HepG2 (cell line): ENCODE data around the gene ZNF444. TPM values are rescaled to one million over a fixed set of nuclear protein-coding genes. Genes with fewer than 3 reads are reported as not detected.

Experiments used
- ATF1 ChIP-seq: IDR thresholded peaks from 2 replicates; pipeline ENCODE4 v1.6.1; 2016; ENCODE audit warnings: mild to moderate bottlenecking, control low read depth
- DNMT3B ChIP-seq: conservative IDR thresholded peaks from 2 replicates; pipeline ENCODE4 v1.6.1; 2016; ENCODE audit warnings: missing biosample characterization, control low read depth
- EP300 ChIP-seq, 3 experiments: sonication (generic) in 1 of 3; formaldehyde crosslinking in 1 of 3; IDR thresholded peaks; 2 replicates each; pipeline versions ENCODE4 v1.5.1 to v1.6.1; 2011 to 2020; ENCODE audit warnings: low read depth in 2 of 3, low read length in 2 of 3, borderline replicate concordance in 1 of 3, improper control_type of control experiment in 1 of 3, mild to moderate bottlenecking in 1 of 3, missing genetic modification reagents in 1 of 3, moderate library complexity in 1 of 3
- GATA4 ChIP-seq: sonication (generic); IDR thresholded peaks from 2 replicates; pipeline ENCODE4 v1.6.1; 2016; ENCODE audit warnings: antibody characterized with exemption, low read depth, borderline replicate concordance
- GPN1 ChIP-seq: sonication (generic); formaldehyde crosslinking; IDR thresholded peaks from 2 replicates; pipeline ENCODE4 v1.5.1; 2020; ENCODE audit warnings: missing genetic modification reagents, borderline replicate concordance
- HHEX ChIP-seq: IDR thresholded peaks from 2 replicates; pipeline ENCODE4 v1.6.1; 2016; ENCODE audit warnings: control low read depth
- HMG20B ChIP-seq: conservative IDR thresholded peaks from 2 replicates; pipeline ENCODE4 v1.6.1; 2016; ENCODE audit warnings: missing genetic modification reagents, missing compliant biosample characterization
- IRF2 ChIP-seq: IDR thresholded peaks from 2 replicates; pipeline ENCODE4 v1.6.1; 2018; ENCODE audit warnings: missing genetic modification reagents, missing compliant biosample characterization
- KDM2A ChIP-seq: sonication (generic); formaldehyde crosslinking; IDR thresholded peaks from 2 replicates; pipeline ENCODE4 v1.4.0; 2020; ENCODE audit warnings: low read depth, missing genetic modification reagents, borderline replicate concordance
- KLF9 ChIP-seq: IDR thresholded peaks from 2 replicates; pipeline ENCODE4 v1.6.1; 2016; ENCODE audit warnings: low read depth
- MXI1 ChIP-seq: IDR thresholded peaks from 3 replicates; pipeline ENCODE4 v1.6.1; 2012; ENCODE audit warnings: low read depth, low read length, inconsistent platforms, borderline replicate concordance
- RFX3 ChIP-seq: IDR thresholded peaks from 2 replicates; pipeline ENCODE4 v1.6.1; 2016; ENCODE audit warnings: missing biosample characterization, missing genetic modification reagents
- ZBTB3 ChIP-seq: sonication (generic); formaldehyde crosslinking; IDR thresholded peaks from 2 replicates; pipeline ENCODE4 v1.4.0; 2020; ENCODE audit warnings: low read depth, mild to moderate bottlenecking, moderate library complexity, missing genetic modification reagents, borderline replicate concordance
- ZFP36L1 ChIP-seq: sonication (generic); formaldehyde crosslinking; IDR thresholded peaks from 2 replicates; pipeline ENCODE4 v1.8.0; 2022; ENCODE audit warnings: mild to moderate bottlenecking, missing genetic modification reagents, moderate library complexity
- ZNF124 ChIP-seq: sonication (generic); formaldehyde crosslinking; IDR thresholded peaks from 2 replicates; pipeline ENCODE4 v1.4.0; 2020; ENCODE audit warnings: missing genetic modification reagents
- ZNF326 ChIP-seq: sonication (generic); formaldehyde crosslinking; IDR thresholded peaks from 2 replicates; pipeline ENCODE4 v1.4.0; 2020; ENCODE audit warnings: missing genetic modification reagents, borderline replicate concordance
- ZNF33A ChIP-seq: sonication (generic); formaldehyde crosslinking; IDR thresholded peaks from 2 replicates; pipeline ENCODE4 v1.5.1; 2020; ENCODE audit warnings: missing genetic modification reagents, mild to moderate bottlenecking, moderate library complexity, borderline replicate concordance
- ZNF383 ChIP-seq: sonication (generic); formaldehyde crosslinking; IDR thresholded peaks from 2 replicates; pipeline ENCODE4 v1.4.0; 2020; ENCODE audit warnings: missing genetic modification reagents, mild to moderate bottlenecking, borderline replicate concordance
- ZNF431 ChIP-seq: sonication (generic); formaldehyde crosslinking; IDR thresholded peaks from 2 replicates; pipeline ENCODE4 v1.9.0; 2022; ENCODE audit warnings: missing genetic modification reagents, low read depth, mild to moderate bottlenecking, borderline replicate concordance
- ZNF513 ChIP-seq: sonication (generic); formaldehyde crosslinking; conservative IDR thresholded peaks from 2 replicates; pipeline ENCODE4 v1.5.0; 2020; ENCODE audit warnings: missing genetic modification reagents
- ZNF557 ChIP-seq: sonication (generic); formaldehyde crosslinking; IDR thresholded peaks from 2 replicates; pipeline ENCODE4 v1.4.0; 2020; ENCODE audit warnings: missing genetic modification reagents
- ZNF674 ChIP-seq: sonication (generic); formaldehyde crosslinking; IDR thresholded peaks from 2 replicates; pipeline ENCODE4 v1.5.0; 2020; ENCODE audit warnings: low read depth, mild to moderate bottlenecking, missing genetic modification reagents
- ZNF737 ChIP-seq: sonication (generic); formaldehyde crosslinking; IDR thresholded peaks from 2 replicates; pipeline ENCODE4 v1.5.0; 2020; ENCODE audit warnings: missing genetic modification reagents, mild to moderate bottlenecking, borderline replicate concordance
- ZNF780A ChIP-seq: sonication (generic); formaldehyde crosslinking; IDR thresholded peaks from 2 replicates; pipeline ENCODE4 v1.8.0; 2022; ENCODE audit warnings: mild to moderate bottlenecking, missing genetic modification reagents, moderate library complexity
- polyA plus RNA-seq, 8 experiments: library from polyadenylated mRNA; depleted of rRNA in 3 of 8; stranded (reverse) in 7 of 8; unstranded in 1 of 8; fragments of >200 nt; fragmentation: Illumina TruSeq in 4 of 8; extraction: Trizol in 4 of 8; gene quantifications; 2 replicates each; pipeline versions ENCODE4 v1.2.1 to v1.2.3, GENCODE V29; 2011 to 2016; ENCODE audit warnings: low read depth in 4 of 8, missing spikeins in 1 of 8, mixed read lengths in 1 of 8; ENCODE audit not compliant: insufficient read depth in 1 of 8
- total RNA-seq, 5 experiments: library from RNA; depleted of rRNA; stranded (reverse); fragments of >200 nt; fragmentation: Illumina TruSeq; extraction: Trizol; gene quantifications; 2 replicates each; pipeline ENCODE4 v1.2.3, GENCODE V29; 2016; ENCODE audit warnings: low read depth in 1 of 5
- TF ChIP-seq, protein P1 (sequence below): sonication (generic); formaldehyde crosslinking; conservative IDR thresholded peaks from 2 replicates; pipeline ENCODE4 v1.4.0; 2020; ENCODE audit warnings: missing genetic modification reagents
- TF ChIP-seq, protein P2 (sequence below): IDR thresholded peaks from 2 replicates; pipeline ENCODE4 v1.6.1; 2016

Gene ZNF444
- total and polyA plus RNA-seq, 2 of the 13 experiments (the other 11 are each of a cell fraction or from before 2014, with no cell fraction given): 27.4 to 30.3 TPM

GRCh38 chr19:56105090-56105701 is 35.9 kb upstream of the ZNF444 start (continued):
- TF ChIP-seq GATA4 (no peak), KLF9 (CRISPR knock-in tag) (no peak), ZBTB3 (CRISPR knock-in tag) (no peak), KDM2A (peak; percentile 61), ZNF124 (no peak), DNMT3B (CRISPR knock-in tag) (no peak), MXI1 (peak; percentile 87; the same call in 1 of the 3 replicates), ZNF557 (CRISPR knock-in tag) (no peak), ZNF513 (CRISPR knock-in tag) (no peak), ZFP36L1 (CRISPR knock-in tag) (no peak), ZNF326 (CRISPR knock-in tag) (no peak), ZNF674 (no peak), ZNF737 (CRISPR knock-in tag) (no peak), EP300 (IDR thresholded peaks at IDR 0.05; ENCODE audit: low read depth in 2 of 2, low read length in 2 of 2) (no peak), EP300 (CRISPR knock-in tag; IDR thresholded peaks at IDR 0.05; ENCODE audit: borderline replicate concordance) (no peak), HHEX (no peak), ZNF383 (no peak), GPN1 (CRISPR knock-in tag) (no peak), IRF2 (CRISPR knock-in tag) (peak; percentile 65; the same call in 1 of the 2 replicates), HMG20B (CRISPR knock-in tag) (no peak), ZNF780A (CRISPR knock-in tag) (no peak), RFX3 (no peak), ZNF33A (CRISPR knock-in tag) (no peak), ATF1 (no peak), ZNF431 (no peak)
- TF ChIP-seq, protein P1, sequence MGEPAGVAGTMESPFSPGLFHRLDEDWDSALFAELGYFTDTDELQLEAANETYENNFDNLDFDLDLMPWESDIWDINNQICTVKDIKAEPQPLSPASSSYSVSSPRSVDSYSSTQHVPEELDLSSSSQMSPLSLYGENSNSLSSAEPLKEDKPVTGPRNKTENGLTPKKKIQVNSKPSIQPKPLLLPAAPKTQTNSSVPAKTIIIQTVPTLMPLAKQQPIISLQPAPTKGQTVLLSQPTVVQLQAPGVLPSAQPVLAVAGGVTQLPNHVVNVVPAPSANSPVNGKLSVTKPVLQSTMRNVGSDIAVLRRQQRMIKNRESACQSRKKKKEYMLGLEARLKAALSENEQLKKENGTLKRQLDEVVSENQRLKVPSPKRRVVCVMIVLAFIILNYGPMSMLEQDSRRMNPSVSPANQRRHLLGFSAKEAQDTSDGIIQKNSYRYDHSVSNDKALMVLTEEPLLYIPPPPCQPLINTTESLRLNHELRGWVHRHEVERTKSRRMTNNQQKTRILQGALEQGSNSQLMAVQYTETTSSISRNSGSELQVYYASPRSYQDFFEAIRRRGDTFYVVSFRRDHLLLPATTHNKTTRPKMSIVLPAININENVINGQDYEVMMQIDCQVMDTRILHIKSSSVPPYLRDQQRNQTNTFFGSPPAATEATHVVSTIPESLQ (CRISPR knock-in tag): no peak
- TF ChIP-seq, protein P2, sequence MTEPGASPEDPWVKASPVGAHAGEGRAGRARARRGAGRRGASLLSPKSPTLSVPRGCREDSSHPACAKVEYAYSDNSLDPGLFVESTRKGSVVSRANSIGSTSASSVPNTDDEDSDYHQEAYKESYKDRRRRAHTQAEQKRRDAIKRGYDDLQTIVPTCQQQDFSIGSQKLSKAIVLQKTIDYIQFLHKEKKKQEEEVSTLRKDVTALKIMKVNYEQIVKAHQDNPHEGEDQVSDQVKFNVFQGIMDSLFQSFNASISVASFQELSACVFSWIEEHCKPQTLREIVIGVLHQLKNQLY: no peak
